Uterus (tissue), 2 donors: ENCODE results near the gene MBP.

Source experiments
- CTCF ChIP-seq, 4 experiments: fragments of 200-600 bp in 2 of 4; fragments of 450-650 bp in 2 of 4; sonication (generic) in 2 of 4; IDR thresholded peaks; one replicate each; pipeline ENCODE4 v1.5.1; 2016 to 2019; ENCODE audit warnings: antibody characterized with exemption in 4 of 4, mild to moderate bottlenecking in 2 of 4, moderate library complexity in 1 of 4
- POLR2A ChIP-seq, 2 donors: fragments of 450-650 bp; IDR thresholded peaks; one replicate each; pipeline ENCODE4 v1.6.1; 2016; ENCODE audit warnings: antibody characterized with exemption in 2 of 2, mild to moderate bottlenecking in 1 of 2, moderate library complexity in 1 of 2

GRCh38 chr18:77015169-77015568 lies 117.4 kb downstream of the MBP start:
- TF ChIP-seq POLR2A (IDR thresholded peaks at IDR 0.05) (no peak), CTCF (IDR thresholded peaks at IDR 0.05) (no peak)
